ENCODE measurements around the gene NLRP9. TPM values are rescaled to one million over a fixed set of nuclear protein-coding genes. Genes with fewer than 3 reads are reported as not detected.
A peak's percentile ranks its signal among the peaks of the same experiment; 100 is the strongest.

The NLRP9 gene
- total RNA-seq, 2 donors from 2014 or later = not detected

GRCh38 chr19:55690109-55690768 lies 48.0 kb downstream of the NLRP9 start:
- H3K27ac Mint-ChIP-seq = no peak overlapping the region
- H3K9me3 ChIP-seq (ENCODE audit: control insufficient read depth, low read length, poor library complexity, severe bottlenecking) = no peaks in the 10 kb centered on the region
- no peak for ATAC-seq
- DNase-seq = no peak
- peaks cover 5% of the 10 kb centered on the region for H3K4me1 Mint-ChIP-seq
- H3K27me3 Mint-ChIP-seq = no peaks in the 10 kb centered on the region
- H3K36me3 Mint-ChIP-seq (ENCODE audit: low read depth) = peaks cover 3% of the 10 kb centered on the region
- H3K4me3 Mint-ChIP-seq = no peak overlapping the region

GRCh38 chr19:55689411-55690108 lies 48.6 kb downstream of the NLRP9 start:
- Mint-ChIP-seq H3K4me3 (no peak overlapping the region), H3K27ac (no peak overlapping the region), H3K36me3 (ENCODE audit: low read depth) (peaks cover 3% of the 10 kb centered on the region), H3K4me1 (peaks cover 5% of the 10 kb centered on the region), H3K27me3 (no peaks in the 10 kb centered on the region)
- H3K9me3 ChIP-seq (ENCODE audit: control insufficient read depth, low read length, poor library complexity, severe bottlenecking) = no peaks in the 10 kb centered on the region
- ATAC-seq = no peak
- DNase-seq = no peak

GRCh38 chr19:55688422-55689218 lies 49.6 kb downstream of the NLRP9 start:
- ATAC-seq = no peak
- Mint-ChIP-seq H3K36me3 (ENCODE audit: low read depth) (peaks cover 3% of the 10 kb centered on the region), H3K4me3 (no peak overlapping the region), H3K27ac (no peak overlapping the region), H3K27me3 (no peaks in the 10 kb centered on the region), H3K4me1 (peaks cover 5% of the 10 kb centered on the region)
- DNase-seq = no peak
- no peaks in the 10 kb centered on the region for H3K9me3 ChIP-seq (ENCODE audit: control insufficient read depth, low read length, poor library complexity, severe bottlenecking)

GRCh38 chr19:55687281-55688201 lies 50.7 kb downstream of the NLRP9 start:
- ATAC-seq (no peak), DNase-seq (no peak)
- H3K4me3 Mint-ChIP-seq = no peak overlapping the region
- H3K27ac Mint-ChIP-seq = peak overlapping the region; percentile 79
- H3K27me3 Mint-ChIP-seq = no peaks in the 10 kb centered on the region
- no peaks in the 10 kb centered on the region for H3K9me3 ChIP-seq (ENCODE audit: control insufficient read depth, low read length, poor library complexity, severe bottlenecking)
- peaks cover 5% of the 10 kb centered on the region for H3K4me1 Mint-ChIP-seq
- H3K36me3 Mint-ChIP-seq (ENCODE audit: low read depth) = peaks cover 3% of the 10 kb centered on the region

GRCh38 chr19:55686311-55687050 lies 51.7 kb downstream of the NLRP9 start:
- Mint-ChIP-seq H3K27ac (peak overlapping the region; percentile 79), H3K4me1 (peaks cover 5% of the 10 kb centered on the region), H3K36me3 (ENCODE audit: low read depth) (peaks cover 3% of the 10 kb centered on the region), H3K4me3 (no peak overlapping the region), H3K27me3 (no peaks in the 10 kb centered on the region)
- no peaks in the 10 kb centered on the region for H3K9me3 ChIP-seq (ENCODE audit: control insufficient read depth, low read length, poor library complexity, severe bottlenecking)
- DNase-seq (no peak), ATAC-seq (no peak)

- peaks cover 3% of the 10 kb centered on the region for H3K36me3 Mint-ChIP-seq (ENCODE audit: low read depth)
These were observed 52.4 kb downstream of the NLRP9 start for GRCh38 chr19:55685776-55686175.

GRCh38 chr19:55684946-55685681 lies 53.1 kb downstream of the NLRP9 start:
- ATAC-seq = no peak
- Mint-ChIP-seq H3K27ac (no peak overlapping the region), H3K27me3 (no peaks in the 10 kb centered on the region), H3K36me3 (ENCODE audit: low read depth) (peaks cover 3% of the 10 kb centered on the region), H3K4me3 (no peak overlapping the region), H3K4me1 (peaks cover 12% of the 10 kb centered on the region)
- no peaks in the 10 kb centered on the region for H3K9me3 ChIP-seq (ENCODE audit: control insufficient read depth, low read length, poor library complexity, severe bottlenecking)
- DNase-seq = no peak

More at GRCh38 chr19:55685776-55686175, 52.4 kb downstream of the NLRP9 start:
- H3K27me3 Mint-ChIP-seq = no peaks in the 10 kb centered on the region
- DNase-seq (no peak), ATAC-seq (no peak)
- no peaks in the 10 kb centered on the region for H3K9me3 ChIP-seq (ENCODE audit: control insufficient read depth, low read length, poor library complexity, severe bottlenecking)
- peak overlapping the region; percentile 6 for H3K27ac Mint-ChIP-seq
- H3K4me1 Mint-ChIP-seq = peaks cover 7% of the 10 kb centered on the region
- no peak overlapping the region for H3K4me3 Mint-ChIP-seq

- ATAC-seq = no peak
- Mint-ChIP-seq H3K4me3 (no peak overlapping the region), H3K4me1 (peaks cover 18% of the 10 kb centered on the region), H3K27ac (peak overlapping the region; percentile 67), H3K27me3 (no peaks in the 10 kb centered on the region), H3K36me3 (ENCODE audit: low read depth) (peaks cover 2% of the 10 kb centered on the region)
- no peak for DNase-seq
- H3K9me3 ChIP-seq (ENCODE audit: control insufficient read depth, low read length, poor library complexity, severe bottlenecking) = no peaks in the 10 kb centered on the region
These were observed 54.5 kb downstream of the NLRP9 start for GRCh38 chr19:55683449-55684261.

GRCh38 chr19:55681131-55682092 lies 56.8 kb downstream of the NLRP9 start:
- peaks cover 4% of the 10 kb centered on the region for H3K36me3 Mint-ChIP-seq (ENCODE audit: low read depth)
- no peaks in the 10 kb centered on the region for H3K9me3 ChIP-seq (ENCODE audit: control insufficient read depth, low read length, poor library complexity, severe bottlenecking)

GRCh38 chr19:55680339-55681130 lies 57.7 kb downstream of the NLRP9 start:
- no peaks in the 10 kb centered on the region for H3K9me3 ChIP-seq (ENCODE audit: control insufficient read depth, low read length, poor library complexity, severe bottlenecking)
- no peak for DNase-seq

More at GRCh38 chr19:55681131-55682092, 56.8 kb downstream of the NLRP9 start:
- DNase-seq = no peak
- Mint-ChIP-seq H3K4me3 (no peak overlapping the region), H3K27ac (no peak overlapping the region), H3K27me3 (no peaks in the 10 kb centered on the region), H3K4me1 (peaks cover 31% of the 10 kb centered on the region)
- no peak for ATAC-seq

More at GRCh38 chr19:55680339-55681130, 57.7 kb downstream of the NLRP9 start:
- no peak for ATAC-seq
- peaks cover 36% of the 10 kb centered on the region for H3K4me1 Mint-ChIP-seq
- H3K27ac Mint-ChIP-seq = no peak overlapping the region
- H3K27me3 Mint-ChIP-seq = no peaks in the 10 kb centered on the region
- H3K4me3 Mint-ChIP-seq = no peak overlapping the region
- H3K36me3 Mint-ChIP-seq (ENCODE audit: low read depth) = peaks cover 5% of the 10 kb centered on the region

Data from T-helper 17 cell (primary cell).